IPS-NIHi7 (cell line): Measurements from ENCODE around the gene LPP.

Source experiments
- DNase-seq: peaks from one replicate; pipeline ENCODE4 v3.0.0; 2012; ENCODE audit warnings: mixed read lengths; ENCODE audit errors: extremely low spot score

LPP gene

GRCh38 chr3:188137051-188137450, 16.9 kb upstream of the LPP start:
- no peak for DNase-seq

GRCh38 chr3:188139466-188139865, 14.5 kb upstream of the LPP start:
- DNase-seq: no peak

GRCh38 chr3:188146219-188146618, 7.7 kb upstream of the LPP start:
- no peak for DNase-seq

- no peak for DNase-seq
Measured at GRCh38 chr3:188147782-188148181, 6.2 kb upstream of the LPP start.

GRCh38 chr3:188148318-188148717, 5.6 kb upstream of the LPP start:
- DNase-seq: no peak

GRCh38 chr3:188149587-188149986, 4.4 kb upstream of the LPP start:
- DNase-seq: no peak

GRCh38 chr3:188150982-188151381, 3.0 kb upstream of the LPP start:
- no peak for DNase-seq

- DNase-seq: no peak
Measured at GRCh38 chr3:188151438-188151837, 2.5 kb upstream of the LPP start.

- peak; percentile 62 for DNase-seq
Measured at GRCh38 chr3:188152660-188153436, 1.1 kb upstream of the LPP start.

- peak; percentile 90 for DNase-seq
Measured at GRCh38 chr3:188153437-188154013, 432 bp upstream of the LPP start.

- DNase-seq: no peak
Measured at GRCh38 chr3:188154809-188155574, 1.0 kb downstream of the LPP start.

- DNase-seq: no peak
Measured at GRCh38 chr3:188156056-188156455, 2.1 kb downstream of the LPP start.

- DNase-seq: no peak
Measured at GRCh38 chr3:188157407-188157806, 3.5 kb downstream of the LPP start.

- DNase-seq: no peak
Measured at GRCh38 chr3:188157971-188158370, 4.0 kb downstream of the LPP start.

GRCh38 chr3:188158731-188159310, 4.9 kb downstream of the LPP start:
- DNase-seq: no peak

GRCh38 chr3:188160751-188161150, 6.8 kb downstream of the LPP start:
- no peak for DNase-seq

- DNase-seq: no peak
Measured at GRCh38 chr3:188164248-188164687, 10.3 kb downstream of the LPP start.

- no peak for DNase-seq
Measured at GRCh38 chr3:188165596-188165995, 11.6 kb downstream of the LPP start.

- no peak for DNase-seq
Measured at GRCh38 chr3:188166441-188166840, 12.5 kb downstream of the LPP start.

GRCh38 chr3:188168186-188168585, 14.2 kb downstream of the LPP start:
- no peak for DNase-seq

- no peak for DNase-seq
Measured at GRCh38 chr3:188168648-188169047, 14.7 kb downstream of the LPP start.

- no peak for DNase-seq
Measured at GRCh38 chr3:188169830-188170455, 16.0 kb downstream of the LPP start.
